Anterior cingulate cortex (tissue), 58 donors: ENCODE measurements around the gene RBFOX2.
A peak's percentile ranks its signal among the peaks of the same experiment; 100 is the strongest.
"Not testable (repeated sequence)": the region's sequence is repeated elsewhere in the genome, so short reads cannot be mapped to it uniquely, and the experiment has no call there.

Experiments
- DNase-seq, 58 donors: peaks; one replicate each; lab custom pipeline; 2025; lab: John Stamatoyannopoulos, UW

Gene RBFOX2, protein sequence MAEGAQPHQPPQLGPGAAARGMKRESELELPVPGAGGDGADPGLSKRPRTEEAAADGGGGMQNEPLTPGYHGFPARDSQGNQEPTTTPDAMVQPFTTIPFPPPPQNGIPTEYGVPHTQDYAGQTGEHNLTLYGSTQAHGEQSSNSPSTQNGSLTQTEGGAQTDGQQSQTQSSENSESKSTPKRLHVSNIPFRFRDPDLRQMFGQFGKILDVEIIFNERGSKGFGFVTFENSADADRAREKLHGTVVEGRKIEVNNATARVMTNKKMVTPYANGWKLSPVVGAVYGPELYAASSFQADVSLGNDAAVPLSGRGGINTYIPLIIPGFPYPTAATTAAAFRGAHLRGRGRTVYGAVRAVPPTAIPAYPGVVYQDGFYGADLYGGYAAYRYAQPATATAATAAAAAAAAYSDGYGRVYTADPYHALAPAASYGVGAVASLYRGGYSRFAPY

GRCh38 chr22:36028646-36029405 is at the start of gene RBFOX2:
Gene RBFOX2, minus strand, starts transcription at chr22:36028824. Its CDS starts 399 bp downstream, at chr22:36028425.
- DNase-seq: peak; percentile 74 to 98 (median 92)

GRCh38 chr22:36077271-36077670 is 48.6 kb upstream of the RBFOX2 start:
- peak in 3 of 58 donors; percentile 1 to 28 (median 4) for DNase-seq

GRCh38 chr22:36075724-36076123 is 47.1 kb upstream of the RBFOX2 start:
- no peak for DNase-seq

- no peak for DNase-seq
Measured at GRCh38 chr22:36075230-36075629, 46.6 kb upstream of the RBFOX2 start.

DNA sequence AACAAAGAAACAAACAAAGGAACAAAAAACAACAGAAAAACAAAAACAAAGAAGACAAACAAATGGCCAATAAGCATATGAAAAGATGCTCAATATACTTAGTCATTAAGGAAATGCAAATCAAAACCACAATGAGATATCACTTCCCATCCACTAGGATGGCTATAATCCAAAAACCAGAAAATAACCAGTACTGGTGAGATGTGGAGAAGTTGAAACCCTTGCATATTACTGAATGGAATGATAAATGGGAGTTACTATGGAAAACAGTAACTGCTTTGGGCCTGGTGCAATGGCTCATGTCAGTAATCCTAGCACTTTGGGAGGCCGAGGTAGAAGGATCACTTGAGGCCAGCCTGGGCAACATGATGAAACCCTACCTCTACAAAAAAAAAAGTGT is 44.9 kb upstream of the RBFOX2 start:
- no peak for DNase-seq

- DNase-seq: not testable (repeated sequence)
Measured at GRCh38 chr22:36070645-36071044, 42.0 kb upstream of the RBFOX2 start.

- DNase-seq: no peak
Measured at GRCh38 chr22:36069368-36069767, 40.7 kb upstream of the RBFOX2 start.

GRCh38 chr22:36068776-36069344 is 40.2 kb upstream of the RBFOX2 start:
- DNase-seq: no peak

DNA sequence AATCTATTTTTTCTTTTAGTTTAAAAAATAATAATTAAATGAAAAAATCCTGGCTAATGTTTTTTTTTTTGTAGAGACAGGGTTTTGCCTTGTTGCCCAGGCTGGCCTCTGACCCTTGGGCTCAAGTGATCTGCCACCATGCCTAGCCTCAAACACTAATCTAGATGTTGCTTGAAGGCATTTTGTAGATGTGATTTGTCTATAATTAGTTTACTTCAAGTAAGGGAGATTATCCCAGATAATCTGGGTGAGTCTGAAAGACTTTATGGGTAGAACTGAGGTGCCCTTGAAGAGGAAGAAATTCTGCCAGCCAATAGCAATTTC is 38.6 kb upstream of the RBFOX2 start:
- no peak for DNase-seq

DNA sequence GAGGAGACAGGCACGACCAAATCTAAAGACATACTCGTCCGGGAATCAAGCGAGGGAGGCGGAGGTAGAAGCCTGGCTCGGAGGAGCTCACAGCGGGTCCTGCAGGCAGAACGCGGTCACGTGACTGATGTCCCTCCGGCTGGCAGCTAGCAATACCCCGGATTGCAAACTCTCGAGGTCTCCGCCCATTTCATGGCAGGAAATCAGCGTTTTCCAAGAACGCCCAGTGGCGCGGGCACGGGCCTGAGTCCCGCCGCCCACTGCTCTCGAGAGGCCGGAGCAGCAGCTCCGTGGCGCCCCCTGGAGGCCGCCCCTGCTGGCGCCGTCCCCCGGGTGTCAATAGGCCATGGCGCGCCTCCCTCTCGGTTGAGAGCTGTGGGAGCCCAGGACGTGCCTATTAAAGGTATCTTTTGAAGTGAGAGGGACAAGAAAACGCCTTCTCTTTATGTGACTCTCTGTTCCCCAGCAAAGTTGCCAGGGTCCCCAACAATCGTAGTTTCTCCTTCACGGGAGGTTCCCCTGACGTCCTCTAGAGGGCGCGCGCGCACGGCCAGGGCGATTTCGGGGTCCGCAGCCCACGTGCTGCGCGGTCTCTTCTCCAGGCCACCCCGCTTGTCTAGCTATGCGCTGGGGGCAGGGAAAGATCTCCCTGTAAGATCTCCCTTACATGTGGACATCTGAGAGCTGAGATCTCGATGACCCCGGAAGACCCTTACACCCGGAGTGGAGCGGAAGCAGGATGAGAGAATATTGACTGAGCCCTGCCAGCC is 37.3 kb upstream of the RBFOX2 start:
- DNase-seq: peak; percentile 22 to 92 (median 81)

DNA sequence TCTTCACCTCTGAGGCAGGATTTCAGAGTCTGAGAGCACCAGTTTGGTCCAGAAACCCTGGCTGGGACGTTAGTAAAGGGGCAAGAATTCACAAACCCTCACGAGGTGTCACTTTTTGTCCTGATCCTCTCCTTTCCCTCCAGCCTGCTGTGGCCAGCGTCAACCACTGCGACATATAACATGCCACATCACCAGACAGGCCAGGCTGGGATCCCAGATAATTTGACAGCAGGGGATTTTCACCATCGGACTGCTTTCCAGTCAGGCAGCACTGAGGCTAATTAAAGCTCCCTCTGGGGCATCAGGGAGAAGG is 36.8 kb upstream of the RBFOX2 start:
- DNase-seq: peak in 6 of 58 donors; percentile 37 to 72 (median 54)

- no peak for DNase-seq
Measured at GRCh38 chr22:36064358-36064757, 35.7 kb upstream of the RBFOX2 start.

- DNase-seq: no peak
Measured at GRCh38 chr22:36056980-36057379, 28.4 kb upstream of the RBFOX2 start.

DNA sequence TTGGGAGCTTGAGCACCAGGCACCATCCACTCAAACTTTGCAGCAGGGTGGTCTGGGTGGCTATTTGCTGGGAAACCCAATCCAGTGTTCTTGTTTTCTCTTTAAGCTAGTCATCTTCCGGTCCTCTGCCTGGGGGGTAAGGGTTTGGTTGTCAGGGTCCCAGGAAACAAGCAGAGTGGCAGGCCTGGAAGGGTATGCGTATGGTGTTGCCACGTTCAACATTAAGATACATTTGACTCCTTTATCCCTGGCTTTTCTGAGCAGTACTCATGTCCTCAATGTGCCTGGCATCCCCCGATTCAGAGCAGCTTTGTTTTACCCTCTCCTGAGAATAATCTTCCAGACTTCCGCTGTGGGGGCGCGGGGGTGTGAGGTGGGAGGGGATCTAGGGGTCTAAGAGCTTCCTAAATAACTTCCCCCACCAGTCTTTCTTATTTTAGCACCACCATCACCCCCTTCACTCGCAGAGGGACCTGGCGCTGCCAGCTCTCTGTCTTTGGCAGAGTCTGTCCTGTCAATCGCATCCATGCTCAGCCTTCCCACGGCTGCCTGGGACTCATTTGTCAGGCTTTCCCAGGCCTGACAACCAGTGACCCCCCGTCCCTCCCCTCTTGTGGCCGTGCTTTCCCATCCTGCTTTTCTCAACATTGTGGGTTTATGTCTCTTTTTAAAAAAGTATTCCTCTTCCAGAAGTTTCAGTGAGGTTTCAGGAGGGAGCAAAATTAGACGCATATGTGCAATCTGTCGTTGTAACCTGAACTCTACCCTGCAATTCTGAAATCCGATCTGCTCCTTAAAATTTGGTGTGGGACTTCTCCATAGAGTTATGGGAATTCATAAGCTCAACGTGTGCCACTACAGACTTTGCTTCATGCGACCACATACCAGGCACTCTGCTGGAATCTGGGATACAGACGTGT is 27.0 kb upstream of the RBFOX2 start:
- DNase-seq: peak in 3 of 58 donors; percentile 6 to 12 (median 9)

- DNase-seq: not testable (repeated sequence)
Measured at GRCh38 chr22:36054446-36054845, 25.8 kb upstream of the RBFOX2 start.

DNA sequence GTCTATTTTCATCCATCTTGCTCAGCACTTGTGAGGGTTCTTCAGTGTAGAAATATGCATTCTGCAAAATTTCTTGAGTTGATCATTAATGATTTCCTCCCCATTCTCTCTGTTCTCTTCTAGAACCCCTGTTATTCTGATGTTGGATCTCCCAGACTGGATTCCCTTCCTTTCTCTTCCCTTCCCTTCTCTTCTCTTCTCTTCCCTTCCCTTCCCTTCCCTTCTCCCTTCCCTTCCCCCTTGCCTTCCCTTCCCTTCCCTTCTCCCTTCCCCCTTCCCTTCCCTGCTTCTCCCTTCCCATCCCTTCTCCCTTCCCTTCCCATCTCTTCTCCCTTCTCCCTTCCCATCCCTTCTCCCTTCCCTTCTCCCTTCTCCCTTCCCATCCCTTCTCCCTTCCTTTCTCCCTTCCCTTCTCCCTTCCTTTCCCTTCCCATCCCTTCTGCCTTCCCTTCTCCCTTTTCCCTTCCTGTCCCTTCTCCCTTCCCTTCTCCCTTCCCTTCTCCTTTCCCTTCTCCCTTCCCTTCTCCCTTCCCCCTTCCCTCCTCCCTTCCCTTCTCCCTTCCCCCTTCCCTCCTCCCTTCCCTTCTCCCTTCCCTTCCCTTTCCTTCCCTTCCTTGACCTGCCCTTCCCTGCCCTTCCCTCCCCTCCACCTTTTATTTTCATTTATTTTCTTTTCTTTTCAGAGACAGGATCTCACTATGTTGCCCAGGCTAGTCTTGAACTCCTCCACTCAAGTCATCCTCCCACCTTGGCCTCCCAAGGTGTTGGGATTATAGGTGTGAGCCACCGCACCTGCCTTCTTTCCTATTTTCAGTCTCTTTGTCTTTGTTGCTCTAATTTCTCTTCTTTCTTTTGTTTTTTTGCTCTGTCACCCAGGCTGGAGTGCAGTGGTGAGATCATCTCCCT is 24.9 kb upstream of the RBFOX2 start:
- no peak for DNase-seq

DNA sequence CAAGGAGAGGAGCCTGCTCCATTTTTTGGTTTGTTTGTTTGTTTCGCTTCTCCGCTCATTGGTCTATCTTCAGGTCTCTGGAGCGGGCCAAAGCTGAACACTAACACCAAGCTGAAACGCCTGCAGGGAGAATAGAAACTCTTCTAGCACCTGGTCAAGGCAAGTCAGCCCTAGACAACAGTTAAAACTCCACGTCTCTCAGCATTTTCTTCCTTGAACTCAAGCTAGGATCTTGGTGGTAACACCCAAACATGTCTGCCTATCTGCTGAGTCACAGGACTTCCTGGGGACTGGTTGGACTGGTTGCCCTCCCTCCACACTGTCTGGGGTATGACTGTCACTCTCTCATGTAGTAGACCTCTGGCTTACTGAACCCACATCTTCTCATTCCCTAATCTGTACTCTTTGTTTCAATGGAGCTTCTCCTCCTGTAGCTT is 23.9 kb upstream of the RBFOX2 start:
- DNase-seq: no peak

DNA sequence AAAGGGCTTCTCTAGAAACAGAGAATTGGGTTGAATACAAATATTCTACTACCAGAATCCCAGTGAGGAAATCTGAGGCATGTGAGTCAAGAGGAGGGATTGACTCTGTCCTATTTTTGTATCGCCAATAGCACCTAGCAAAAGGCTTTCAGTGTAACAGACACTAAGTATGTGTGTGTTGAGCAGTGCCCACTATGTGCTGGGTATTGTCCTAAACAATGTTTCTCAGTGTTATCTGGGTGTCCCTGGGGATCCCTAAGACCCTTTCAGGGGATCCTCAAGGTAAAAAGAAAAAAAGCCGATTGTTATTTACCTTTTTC is 21.0 kb upstream of the RBFOX2 start:
- no peak for DNase-seq
